Kidney glomerular epithelial cell (primary cell): ENCODE results near the gene RPL18A.
"Not testable (repeated sequence)": the region's sequence is repeated elsewhere in the genome, so short reads cannot be mapped to it uniquely, and the experiment has no call there.

Experiments
- DNase-seq: peaks from one replicate; lab custom pipeline; 2025; lab: John Stamatoyannopoulos, UW

Gene RPL18A

GRCh38 chr19:17866964-17867486 lies 7.3 kb downstream of the RPL18A start:
- no peak for DNase-seq

GRCh38 chr19:17868669-17869068 lies 9.0 kb downstream of the RPL18A start:
- no peak for DNase-seq

- DNase-seq: no peak
Observed at GRCh38 chr19:17869114-17869608, 9.5 kb downstream of the RPL18A start.

GRCh38 chr19:17871032-17871877 lies 11.5 kb downstream of the RPL18A start:
- no peak for DNase-seq

DNA sequence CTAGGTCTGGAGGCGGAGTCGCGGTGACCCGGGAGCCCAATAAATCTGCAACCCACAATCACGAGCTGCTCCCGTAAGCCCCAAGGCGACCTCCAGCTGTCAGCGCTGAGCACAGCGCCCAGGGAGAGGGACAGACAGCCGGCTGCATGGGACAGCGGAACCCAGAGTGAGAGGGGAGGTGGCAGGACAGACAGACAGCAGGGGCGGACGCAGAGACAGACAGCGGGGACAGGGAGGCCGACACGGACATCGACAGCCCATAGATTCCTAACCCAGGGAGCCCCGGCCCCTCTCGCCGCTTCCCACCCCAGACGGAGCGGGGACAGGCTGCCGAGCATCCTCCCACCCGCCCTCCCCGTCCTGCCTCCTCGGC lies 12.2 kb downstream of the RPL18A start, which contains the start of gene SLC5A5:
Gene SLC5A5, plus strand, starts transcription at position 68 of the 373 bp plus-strand sequence. CDS start 375 bp downstream, outside the sequence.
- no peak for DNase-seq

GRCh38 chr19:17872251-17873001 lies 12.7 kb downstream of the RPL18A start:
- no peak for DNase-seq

DNA sequence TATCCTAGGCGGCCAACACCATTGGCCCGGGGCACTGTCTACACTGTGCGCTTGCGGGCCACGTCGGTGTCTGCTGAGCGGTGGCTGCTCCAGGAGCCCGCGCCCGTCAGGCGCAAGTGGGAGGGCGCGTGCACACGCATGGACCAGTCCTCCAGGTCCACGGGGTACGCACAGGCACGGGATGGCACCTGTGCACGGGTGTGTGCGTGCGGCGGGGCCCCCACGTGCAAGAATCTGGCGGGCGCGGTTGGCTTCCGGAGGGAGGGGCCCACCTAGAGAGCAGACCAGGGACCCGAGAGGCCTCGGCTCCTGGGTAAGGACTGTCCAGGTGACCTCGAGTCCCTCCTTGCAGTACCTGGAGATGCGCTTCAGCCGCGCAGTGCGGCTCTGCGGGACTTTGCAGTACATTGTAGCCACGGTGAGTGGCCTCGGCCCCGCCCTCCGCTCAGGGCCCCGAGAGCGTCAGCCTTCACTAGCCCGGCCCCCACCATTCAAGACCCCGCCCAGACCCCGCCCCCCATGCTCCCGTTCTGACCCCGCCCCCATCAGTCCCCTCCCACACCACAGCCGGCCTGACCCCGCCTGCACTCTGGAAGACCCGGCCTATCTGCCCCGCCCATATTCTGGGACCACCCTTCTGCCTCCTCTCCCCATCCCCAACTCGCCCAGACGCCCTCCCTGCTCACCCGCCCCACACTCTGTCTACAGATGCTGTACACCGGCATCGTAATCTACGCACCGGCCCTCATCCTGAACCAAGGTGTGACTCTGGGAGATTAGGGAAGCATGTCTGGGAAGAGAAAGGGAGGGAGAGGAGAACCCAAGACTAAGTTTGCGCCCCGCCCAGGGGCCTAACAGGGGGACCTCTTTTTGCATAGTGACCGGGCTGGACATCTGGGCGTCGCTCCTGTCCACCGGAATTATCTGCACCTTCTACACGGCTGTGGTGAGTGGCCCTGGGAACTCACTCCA lies 14.4 kb downstream of the RPL18A start:
- DNase-seq: no peak

- DNase-seq: no peak
Observed at GRCh38 chr19:17874758-17875135, 15.0 kb downstream of the RPL18A start.

GRCh38 chr19:17877696-17878095 lies 18.0 kb downstream of the RPL18A start:
- DNase-seq: no peak

DNA sequence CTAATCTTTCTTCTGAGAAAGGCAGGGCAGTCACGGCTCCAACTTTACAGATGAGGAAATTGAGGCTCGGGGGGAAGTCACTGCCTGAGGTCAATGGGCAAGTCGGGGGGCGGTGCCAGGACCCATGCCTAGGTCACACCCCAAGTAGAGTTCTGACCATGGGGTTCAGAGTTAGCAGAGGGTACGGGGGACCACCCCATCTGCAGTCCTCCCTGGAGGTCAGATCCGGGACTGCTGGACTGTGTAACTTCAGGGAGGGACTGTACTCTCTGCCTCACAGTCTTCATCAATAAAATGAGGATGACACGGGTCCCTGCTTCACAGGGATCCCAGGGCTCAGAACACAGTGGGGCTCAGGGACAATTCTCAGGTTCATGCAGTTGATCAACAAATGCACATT lies 19.8 kb downstream of the RPL18A start:
- DNase-seq: no peak

DNA sequence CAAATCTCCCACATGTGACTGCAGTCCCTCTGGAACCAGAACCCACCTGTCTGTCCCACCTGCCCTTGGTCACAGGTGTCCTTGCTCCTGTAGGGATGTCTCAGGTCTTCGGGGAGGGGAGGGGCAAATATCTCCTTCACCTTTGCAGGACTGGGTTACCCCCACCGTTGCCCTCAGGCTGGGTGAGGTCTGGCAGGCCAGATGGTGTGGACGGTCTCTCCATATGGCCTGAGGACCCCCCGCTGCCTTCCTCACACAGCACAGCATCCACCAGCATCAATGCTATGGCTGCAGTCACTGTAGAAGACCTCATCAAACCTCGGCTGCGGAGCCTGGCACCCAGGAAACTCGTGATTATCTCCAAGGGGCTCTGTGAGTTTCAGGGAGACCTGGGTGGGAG lies 22.0 kb downstream of the RPL18A start:
- no peak for DNase-seq

- no peak for DNase-seq
Observed at GRCh38 chr19:17883627-17884410, 24.1 kb downstream of the RPL18A start.

GRCh38 chr19:17886515-17886914 lies 26.8 kb downstream of the RPL18A start:
- no peak for DNase-seq

- not testable (repeated sequence) for DNase-seq
Observed at GRCh38 chr19:17887221-17887620, 27.5 kb downstream of the RPL18A start.

- no peak for DNase-seq
Observed at GRCh38 chr19:17888260-17888659, 28.6 kb downstream of the RPL18A start.

DNA sequence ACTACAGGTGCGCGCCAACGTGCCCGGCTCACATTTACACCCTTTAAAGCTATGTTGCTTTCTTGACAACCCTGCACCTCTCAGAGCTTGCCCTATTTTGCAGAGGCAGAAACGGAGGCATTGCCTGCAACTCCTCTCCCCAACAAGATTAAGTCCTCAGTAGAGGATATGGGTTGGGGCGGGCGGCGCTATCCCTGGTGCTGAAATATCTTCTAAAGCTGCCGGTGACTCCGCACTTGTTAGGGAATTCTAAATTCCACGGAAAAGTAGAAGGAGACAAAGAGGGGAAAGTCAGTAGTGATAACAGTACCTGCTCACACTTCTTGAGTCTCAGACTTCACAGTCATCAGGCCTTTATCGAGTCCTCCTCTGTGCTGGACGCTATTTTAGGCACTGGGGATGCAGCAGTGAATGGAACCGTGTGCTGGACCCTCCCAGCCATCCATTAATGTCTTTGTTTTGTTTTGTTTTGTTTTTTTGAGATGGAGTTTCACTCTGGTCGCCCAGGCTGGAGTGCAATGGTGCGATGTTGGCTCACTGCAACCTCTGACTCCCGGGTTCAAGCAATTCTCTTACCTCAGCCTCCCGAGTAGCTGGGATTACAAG lies 30.0 kb downstream of the RPL18A start:
- DNase-seq: peak; percentile 7

GRCh38 chr19:17893766-17894165 lies 34.1 kb downstream of the RPL18A start:
- no peak for DNase-seq

- DNase-seq: no peak
Observed at GRCh38 chr19:17902701-17903100, 43.0 kb downstream of the RPL18A start.

DNA sequence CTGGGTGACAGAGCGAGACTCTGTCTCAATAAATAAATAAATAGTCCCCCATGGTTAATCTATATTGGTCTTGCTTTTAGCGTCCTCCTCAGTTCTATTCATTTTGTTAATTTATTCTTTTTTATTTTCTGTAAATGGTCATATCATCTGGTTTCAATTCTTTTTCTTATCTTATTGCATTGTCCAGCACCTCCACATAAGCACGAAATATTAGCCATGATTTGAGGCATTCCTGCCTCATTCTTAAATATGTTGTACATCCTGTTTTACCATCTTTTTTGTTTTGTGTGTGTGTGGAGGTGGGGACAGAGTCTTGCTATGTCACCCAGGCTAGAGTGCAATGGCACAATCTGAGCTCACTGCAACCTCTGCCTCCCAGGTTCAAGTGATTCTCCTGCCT lies 48.5 kb downstream of the RPL18A start:
- DNase-seq: no peak

- DNase-seq: no peak
Observed at GRCh38 chr19:17909003-17909732, 49.5 kb downstream of the RPL18A start.
